Activated CD8-positive, alpha-beta T cell treated with anti-CD3 and anti-CD28 coated beads for 36 hours (primary cell): ENCODE data around the gene TPP2. TPM values are rescaled to one million over a fixed set of nuclear protein-coding genes. Genes with fewer than 3 reads are reported as not detected.

Experiments
- ATAC-seq: fragments of 200-7000 bp; cut with Tn5 transposase; one replicate; pipeline ENCODE4 v1.10.0; 2021; ENCODE audit warnings: mild to moderate bottlenecking, moderate library complexity
- CTCF ChIA-PET: fragments of 350-600 bp; sonication (Branson Sonifier 250); formaldehyde crosslinking; loops from one replicate; lab custom pipeline; 2021; ENCODE audit warnings: antibody characterized with exemption; lab: Charles Lee
- POLR2A ChIA-PET: fragments of 350-600 bp; sonication (Branson Sonifier 250); formaldehyde crosslinking; loops from one replicate; lab custom pipeline; 2021; ENCODE audit warnings: antibody characterized with exemption; lab: Charles Lee
- DNase-seq: peaks from one replicate; pipeline ENCODE4 v3.0.0-alpha.2; 2020
- H3K27ac Mint-ChIP-seq: one replicate; pipeline ENCODE4 v1.8.0; 2021; ENCODE audit warnings: mild to moderate bottlenecking, mixed read lengths
- H3K27me3 Mint-ChIP-seq: one replicate; pipeline ENCODE4 v1.8.0; 2021; ENCODE audit warnings: mixed read lengths
- H3K36me3 Mint-ChIP-seq: one replicate; pipeline ENCODE4 v1.8.0; 2021; ENCODE audit warnings: low read depth, mixed read lengths
- H3K4me1 Mint-ChIP-seq: one replicate; pipeline ENCODE4 v1.8.0; 2021; ENCODE audit warnings: low read depth, mixed read lengths
- H3K4me3 Mint-ChIP-seq: one replicate; pipeline ENCODE4 v1.8.0; 2021; ENCODE audit warnings: mild to moderate bottlenecking, moderate library complexity, mixed read lengths
- H3K9me3 Mint-ChIP-seq: one replicate; pipeline ENCODE4 v1.8.0; 2021; ENCODE audit warnings: mixed read lengths
- CTCF ChIP-seq: fragments of 200-600 bp; IDR thresholded peaks from one replicate; pipeline ENCODE4 v1.8.0; 2022; ENCODE audit warnings: antibody characterized with exemption, mild to moderate bottlenecking
- intact Hi-C: fragments of 100-400 bp; cut with micrococcal nuclease; formaldehyde crosslinking; loops from one replicate; pipeline ENCODE4 v1.10.0; 2022
- total RNA-seq, 2 experiments: library from RNA; stranded (reverse); gene quantifications; one replicate each; pipeline ENCODE4 v1.2.3, GENCODE V29; 2021

The TPP2 gene
- total RNA-seq, 2 experiments from 2014 or later, result 70.3 to 70.8 TPM

- no peaks in the 10 kb centered on the region for H3K27me3 Mint-ChIP-seq
- ChIA-PET CTCF (no interaction called here), POLR2A (no interaction called here)
Measured at GRCh38 chr13:102687520-102687919, 90.7 kb downstream of the TPP2 start.

GRCh38 chr13:102688306-102688973, 91.7 kb downstream of the TPP2 start:
- H3K4me1 Mint-ChIP-seq, result peaks cover 13% of the 10 kb centered on the region
- no peak for TF ChIP-seq CTCF
- no peaks in the 10 kb centered on the region for H3K36me3 Mint-ChIP-seq
- DNase-seq (no peak), ATAC-seq (no peak)
- POLR2A ChIA-PET, result no interaction called here
- CTCF ChIA-PET, result interaction anchor here (0.7 kb wide), 1 partner anchor 134 kb away, joined by 3 read pairs; no protein-coding TSS in a partner anchor
- no peaks in the 10 kb centered on the region for H3K27me3 Mint-ChIP-seq
- H3K9me3 Mint-ChIP-seq, result no peaks in the 10 kb centered on the region
- intact Hi-C loops, result no loop called here
- no peak overlapping the region for H3K4me3 Mint-ChIP-seq
- no peak overlapping the region for H3K27ac Mint-ChIP-seq

More at GRCh38 chr13:102687520-102687919, 90.7 kb downstream of the TPP2 start:
- Mint-ChIP-seq H3K4me3 (no peak overlapping the region), H3K9me3 (no peaks in the 10 kb centered on the region), H3K27ac (no peak overlapping the region), H3K4me1 (peaks cover 14% of the 10 kb centered on the region), H3K36me3 (no peaks in the 10 kb centered on the region)
- no peak for DNase-seq
- no peak for ATAC-seq
- no peak for TF ChIP-seq CTCF
- intact Hi-C loops, result no loop called here

GRCh38 chr13:102690883-102691282, 94.1 kb downstream of the TPP2 start:
- no peaks in the 10 kb centered on the region for H3K9me3 Mint-ChIP-seq
- intact Hi-C loops, result no loop called here
- H3K27ac Mint-ChIP-seq, result no peak overlapping the region
- H3K36me3 Mint-ChIP-seq, result no peaks in the 10 kb centered on the region
- H3K27me3 Mint-ChIP-seq, result peaks cover 3% of the 10 kb centered on the region
- DNase-seq (no peak), ATAC-seq (no peak)
- ChIA-PET POLR2A (no interaction called here), CTCF (interaction anchor here (1.7 kb wide), 1 partner anchor 156 kb away, joined by 3 read pairs; no protein-coding TSS in a partner anchor)
- peaks cover 12% of the 10 kb centered on the region for H3K4me1 Mint-ChIP-seq
- no peak overlapping the region for H3K4me3 Mint-ChIP-seq
- no peak for TF ChIP-seq CTCF

GRCh38 chr13:102692491-102692826, 95.7 kb downstream of the TPP2 start:
- DNase-seq (no peak), ATAC-seq (no peak)
- intact Hi-C loops, result no loop called here
- ChIA-PET CTCF (no interaction called here), POLR2A (no interaction called here)
- Mint-ChIP-seq H3K27me3 (peaks cover 8% of the 10 kb centered on the region), H3K36me3 (no peaks in the 10 kb centered on the region), H3K27ac (no peak overlapping the region), H3K9me3 (no peaks in the 10 kb centered on the region), H3K4me1 (no peaks in the 10 kb centered on the region), H3K4me3 (no peak overlapping the region)
- TF ChIP-seq CTCF, result no peak

GRCh38 chr13:102693250-102693649, 96.5 kb downstream of the TPP2 start:
- ChIA-PET CTCF (no interaction called here), POLR2A (no interaction called here)
- peaks cover under 1% of the 10 kb centered on the region for H3K9me3 Mint-ChIP-seq
- no peak overlapping the region for H3K4me3 Mint-ChIP-seq
- ATAC-seq (no peak), DNase-seq (no peak)
- H3K27me3 Mint-ChIP-seq, result peaks cover 9% of the 10 kb centered on the region
- no peak for TF ChIP-seq CTCF
- intact Hi-C loops, result no loop called here
- no peaks in the 10 kb centered on the region for H3K36me3 Mint-ChIP-seq
- no peaks in the 10 kb centered on the region for H3K4me1 Mint-ChIP-seq
- H3K27ac Mint-ChIP-seq, result no peak overlapping the region
